Measurements from ENCODE around the gene NDUFB10. TPM values are rescaled to one million over a fixed set of nuclear protein-coding genes. Genes with fewer than 3 reads are reported as not detected.
"Not testable (repeated sequence)": the region's sequence is repeated elsewhere in the genome, so short reads cannot be mapped to it uniquely, and the experiment has no call there.

NDUFB10 gene
- total RNA-seq, 2 donors from 2014 or later, result 65.3 to 122 TPM

DNA sequence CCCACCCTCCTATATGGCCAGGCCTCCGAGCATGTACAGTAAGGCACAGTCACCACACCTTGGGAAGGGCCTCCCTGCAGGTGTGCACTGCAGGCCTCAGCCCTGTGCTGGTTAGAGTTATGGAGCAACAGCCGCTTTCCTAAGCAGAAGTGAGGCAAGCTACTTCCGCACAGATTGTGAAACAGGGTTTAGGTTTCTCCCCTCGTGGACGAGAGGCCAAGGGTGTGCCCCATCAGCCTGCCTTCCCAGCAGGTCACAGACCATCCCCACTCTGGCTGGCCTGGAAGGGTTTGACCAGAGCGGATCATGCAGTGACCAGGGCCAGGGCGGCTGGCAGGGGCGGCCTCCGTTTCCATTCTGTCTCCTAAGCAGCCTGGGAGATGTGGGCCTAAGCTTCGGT lies 21.0 kb upstream of the NDUFB10 start:
- Mint-ChIP-seq H3K36me3 (ENCODE audit: low read depth) (peaks cover 37% of the 10 kb centered on the region), H3K4me3 (no peak overlapping the region), H3K4me1 (peaks cover 5% of the 10 kb centered on the region), H3K27me3 (no peaks in the 10 kb centered on the region), H3K27ac (no peak overlapping the region), H3K9me3 (no peaks in the 10 kb centered on the region)
- no peak for ATAC-seq (replicated peaks)

GRCh38 chr16:1938910-1939309 lies 20.4 kb upstream of the NDUFB10 start:
- no peaks in the 10 kb centered on the region for H3K9me3 Mint-ChIP-seq
- no peaks in the 10 kb centered on the region for H3K27me3 Mint-ChIP-seq
- ATAC-seq (replicated peaks), result no peak
- no peak overlapping the region for H3K27ac Mint-ChIP-seq
- H3K4me3 Mint-ChIP-seq, result no peak overlapping the region
- peaks cover 5% of the 10 kb centered on the region for H3K4me1 Mint-ChIP-seq
- peaks cover 37% of the 10 kb centered on the region for H3K36me3 Mint-ChIP-seq (ENCODE audit: low read depth)

DNA sequence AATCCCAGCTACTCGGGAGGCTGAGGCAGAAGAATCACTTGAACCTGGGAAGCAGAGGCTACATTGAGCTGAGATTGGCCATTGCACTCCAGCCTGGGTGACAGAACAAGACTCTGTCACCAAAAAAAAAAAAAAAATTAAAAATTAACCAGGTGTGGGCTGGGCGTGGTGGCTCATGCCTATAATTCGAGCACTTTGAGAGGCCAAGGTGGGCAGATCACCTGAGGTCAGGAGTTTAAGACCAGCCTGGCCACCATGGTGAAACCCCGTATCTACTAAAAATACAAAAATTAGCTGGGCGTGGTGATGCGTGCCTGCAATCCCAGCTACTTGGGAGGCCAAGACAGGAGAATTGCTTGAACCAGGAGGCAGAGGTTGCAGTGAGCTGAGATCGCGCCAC lies 19.5 kb upstream of the NDUFB10 start:
- Mint-ChIP-seq H3K4me1 (peaks cover 12% of the 10 kb centered on the region), H3K36me3 (ENCODE audit: low read depth) (peaks cover 37% of the 10 kb centered on the region)
- ATAC-seq (replicated peaks); H3K27me3 Mint-ChIP-seq; H3K4me3 Mint-ChIP-seq; H3K27ac Mint-ChIP-seq; H3K9me3 Mint-ChIP-seq: not testable (repeated sequence)

GRCh38 chr16:1940273-1941161 lies 18.8 kb upstream of the NDUFB10 start:
- peaks cover 12% of the 10 kb centered on the region for H3K4me1 Mint-ChIP-seq
- H3K27me3 Mint-ChIP-seq, result no peaks in the 10 kb centered on the region
- no peak overlapping the region for H3K27ac Mint-ChIP-seq
- no peak for ATAC-seq (replicated peaks)
- no peak overlapping the region for H3K4me3 Mint-ChIP-seq
- peaks cover 37% of the 10 kb centered on the region for H3K36me3 Mint-ChIP-seq (ENCODE audit: low read depth)
- no peaks in the 10 kb centered on the region for H3K9me3 Mint-ChIP-seq

GRCh38 chr16:1941162-1942046 lies 17.9 kb upstream of the NDUFB10 start:
- H3K9me3 Mint-ChIP-seq, result no peaks in the 10 kb centered on the region
- no peaks in the 10 kb centered on the region for H3K27me3 Mint-ChIP-seq
- peak overlapping the region; percentile 86 for H3K4me3 Mint-ChIP-seq
- peak overlapping the region; percentile 70 for H3K27ac Mint-ChIP-seq
- ATAC-seq (replicated peaks), result no peak
- H3K36me3 Mint-ChIP-seq (ENCODE audit: low read depth), result peaks cover 37% of the 10 kb centered on the region
- H3K4me1 Mint-ChIP-seq, result peaks cover 12% of the 10 kb centered on the region

DNA sequence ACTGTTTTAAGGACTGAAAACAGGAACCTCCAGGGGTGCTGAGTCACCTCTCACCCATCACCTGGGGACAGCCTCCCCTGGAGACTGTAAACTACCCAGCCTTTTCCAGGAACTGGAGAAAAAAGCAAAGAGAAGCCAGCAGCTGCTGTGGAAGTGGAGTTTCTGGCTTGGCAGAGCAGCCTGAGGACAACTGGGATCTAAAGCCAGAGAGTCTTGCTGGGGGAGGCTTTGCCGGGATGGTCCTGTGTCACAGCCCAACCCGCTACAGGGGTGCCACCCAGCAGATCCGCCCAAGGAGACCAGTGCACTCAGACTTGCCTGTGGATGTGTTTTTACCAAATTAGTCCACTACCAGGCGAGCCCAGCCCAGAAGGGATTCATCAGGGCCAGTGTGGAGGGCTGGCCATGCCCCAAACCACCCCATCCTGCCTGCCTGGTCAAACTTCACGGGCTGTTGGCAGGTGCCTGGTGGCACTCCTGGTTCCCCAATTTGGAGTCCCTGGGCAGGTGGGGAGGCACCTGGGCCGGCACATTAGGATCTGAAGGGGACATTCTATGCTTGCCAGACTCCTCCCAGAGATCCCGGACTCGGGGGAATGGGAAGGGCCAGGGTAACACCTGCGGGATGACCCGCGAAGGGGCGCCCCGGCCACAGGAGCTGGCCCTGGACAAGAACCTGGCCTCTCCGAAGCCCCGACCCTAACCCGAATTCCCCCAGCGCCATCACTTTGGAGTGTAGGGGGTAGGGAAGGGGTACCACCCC lies 17.1 kb upstream of the NDUFB10 start:
- peaks cover 12% of the 10 kb centered on the region for H3K4me1 Mint-ChIP-seq
- no peak for ATAC-seq (replicated peaks)

GRCh38 chr16:1942810-1943726 lies 16.3 kb upstream of the NDUFB10 start, which contains the start of gene MSRB1:
Gene MSRB1 (minus strand): TSS chr16:1943199. CDS start chr16:1943156, 43 bp downstream.
- Mint-ChIP-seq H3K4me3 (peak within 1 kb of the TSS; percentile 86), H3K27me3 (no peaks in the 10 kb centered on the region), H3K4me1 (peaks cover 12% of the 10 kb centered on the region), H3K27ac (peak within 1 kb of the TSS; percentile 85), H3K9me3 (no peaks in the 10 kb centered on the region), H3K36me3 (ENCODE audit: low read depth) (peaks cover 33% of the 10 kb centered on the region)
- ATAC-seq (replicated peaks), result peak; percentile 97

More for the DNA sequence above, 17.1 kb upstream of the NDUFB10 start:
- peak overlapping the region; percentile 70 for H3K27ac Mint-ChIP-seq
- H3K4me3 Mint-ChIP-seq, result peak overlapping the region; percentile 86
- no peaks in the 10 kb centered on the region for H3K9me3 Mint-ChIP-seq
- H3K36me3 Mint-ChIP-seq (ENCODE audit: low read depth), result peaks cover 37% of the 10 kb centered on the region
- no peaks in the 10 kb centered on the region for H3K27me3 Mint-ChIP-seq

- Mint-ChIP-seq H3K4me3 (peak overlapping the region; percentile 86), H3K27me3 (no peaks in the 10 kb centered on the region), H3K9me3 (no peaks in the 10 kb centered on the region), H3K4me1 (peaks cover 12% of the 10 kb centered on the region), H3K36me3 (ENCODE audit: low read depth) (peaks cover 17% of the 10 kb centered on the region), H3K27ac (no peak overlapping the region)
- ATAC-seq (replicated peaks), result no peak
Measured at GRCh38 chr16:1944612-1945199, 14.6 kb upstream of the NDUFB10 start.

- H3K27ac Mint-ChIP-seq, result no peak overlapping the region
- H3K36me3 Mint-ChIP-seq (ENCODE audit: low read depth), result peaks cover 8% of the 10 kb centered on the region
- no peaks in the 10 kb centered on the region for H3K27me3 Mint-ChIP-seq
- H3K9me3 Mint-ChIP-seq, result no peaks in the 10 kb centered on the region
- no peak overlapping the region for H3K4me3 Mint-ChIP-seq
- peaks cover 12% of the 10 kb centered on the region for H3K4me1 Mint-ChIP-seq
- ATAC-seq (replicated peaks), result no peak
Measured at GRCh38 chr16:1945559-1946391, 13.6 kb upstream of the NDUFB10 start.

DNA sequence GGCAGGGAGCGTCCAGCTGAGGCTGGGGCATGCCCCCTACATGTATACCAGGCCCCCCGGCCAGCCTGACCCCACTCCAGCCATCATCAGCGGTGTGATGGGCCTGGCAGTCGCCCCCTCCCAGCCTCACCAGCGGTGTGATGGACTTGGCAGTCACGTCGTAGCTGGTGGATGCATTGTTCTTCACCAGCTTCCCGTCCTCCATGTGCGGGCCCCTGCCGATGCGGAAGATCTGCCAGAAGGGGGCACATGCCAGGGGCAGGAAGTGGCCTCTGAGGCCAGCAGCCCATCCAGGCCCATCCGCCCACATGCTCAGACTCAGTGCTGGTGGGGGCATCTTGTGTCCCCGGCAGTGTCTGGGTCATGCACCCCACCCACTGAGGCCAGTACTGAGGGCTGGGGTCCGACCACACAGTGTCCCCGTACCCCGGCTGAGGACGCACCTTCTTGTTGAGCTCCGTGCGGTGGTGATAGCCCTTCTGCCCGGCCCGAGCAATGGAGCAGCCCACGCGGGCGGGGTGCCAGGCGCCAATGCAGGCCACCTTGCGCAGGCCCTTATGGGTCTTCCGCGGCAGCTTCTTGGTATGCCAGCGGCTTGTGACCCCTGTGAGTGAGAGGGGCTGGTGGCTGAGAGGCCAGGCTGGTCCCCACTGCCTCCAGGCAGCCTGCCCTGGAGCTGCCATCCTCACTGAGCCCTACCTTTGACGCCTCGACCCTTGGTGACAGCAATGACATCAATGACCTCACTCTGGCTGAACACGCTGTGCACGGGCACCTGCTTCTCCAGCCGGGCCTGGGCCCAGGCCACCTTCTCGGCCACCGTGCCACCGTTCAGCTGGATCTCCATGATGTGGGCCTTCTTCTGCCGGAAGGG lies 12.6 kb upstream of the NDUFB10 start:
- H3K9me3 Mint-ChIP-seq, result no peaks in the 10 kb centered on the region
- no peak overlapping the region for H3K27ac Mint-ChIP-seq
- ATAC-seq (replicated peaks), result no peak
- H3K4me3 Mint-ChIP-seq, result no peak overlapping the region
- H3K36me3 Mint-ChIP-seq (ENCODE audit: low read depth), result peaks cover under 1% of the 10 kb centered on the region
- H3K4me1 Mint-ChIP-seq, result peaks cover 7% of the 10 kb centered on the region
- H3K27me3 Mint-ChIP-seq, result no peaks in the 10 kb centered on the region

GRCh38 chr16:1947369-1947670 lies 12.0 kb upstream of the NDUFB10 start:
- Mint-ChIP-seq H3K9me3 (no peaks in the 10 kb centered on the region), H3K4me3 (no peak overlapping the region), H3K27ac (no peak overlapping the region), H3K36me3 (ENCODE audit: low read depth) (no peaks in the 10 kb centered on the region), H3K4me1 (peaks cover 7% of the 10 kb centered on the region), H3K27me3 (no peaks in the 10 kb centered on the region)
- ATAC-seq (replicated peaks), result no peak

- Mint-ChIP-seq H3K27me3 (no peaks in the 10 kb centered on the region), H3K9me3 (no peaks in the 10 kb centered on the region), H3K27ac (no peak overlapping the region), H3K4me3 (no peak overlapping the region), H3K4me1 (peaks cover 8% of the 10 kb centered on the region), H3K36me3 (ENCODE audit: low read depth) (no peaks in the 10 kb centered on the region)
- ATAC-seq (replicated peaks), result no peak
Measured at GRCh38 chr16:1949507-1949906, 9.8 kb upstream of the NDUFB10 start.

All from activated T-helper 17 cell treated with anti-CD3 and anti-CD28 coated beads, Interleukin-2, amount 50 U/mL, for 72 hours (primary cell).